Kidney epithelial cell (primary cell): ENCODE data around the gene LRRK2. TPM values are rescaled to one million over a fixed set of nuclear protein-coding genes. Genes with fewer than 3 reads are reported as not detected.
A peak's percentile ranks its signal among the peaks of the same experiment; 100 is the strongest.

Source experiments
- DNase-seq: peaks from one replicate; pipeline ENCODE4 v3.0.0-alpha.2; 2010; ENCODE audit warnings: low read depth
- H3K27me3 ChIP-seq: 2 replicates; pipeline ENCODE4 v1.6.0; 2011; ENCODE audit warnings: low read length; ENCODE audit not compliant: control insufficient read depth, insufficient read depth
- H3K36me3 ChIP-seq: 2 replicates; pipeline ENCODE4 v1.5.1; 2011; ENCODE audit warnings: low read length; ENCODE audit not compliant: control insufficient read depth, insufficient read depth
- H3K4me3 ChIP-seq: 2 replicates; pipeline ENCODE4 v1.5.1; 2011; ENCODE audit warnings: low read depth, mild to moderate bottlenecking, control low read depth, low read length
- CTCF ChIP-seq: IDR thresholded peaks from 2 replicates; pipeline ENCODE4 v1.5.1; 2011; ENCODE audit warnings: mild to moderate bottlenecking, moderate library complexity, low read length, control low read depth, inconsistent platforms; ENCODE audit not compliant: insufficient read depth, poor library complexity, severe bottlenecking
- total RNA-seq: library from RNA; depleted of rRNA; stranded (reverse); fragments of >200 nt; gene quantifications from 2 replicates; pipeline ENCODE4 v1.2.3, GENCODE V29; 2015

Gene LRRK2
- 0.63 and 0.75 TPM in 2 replicates for total RNA-seq

DNA sequence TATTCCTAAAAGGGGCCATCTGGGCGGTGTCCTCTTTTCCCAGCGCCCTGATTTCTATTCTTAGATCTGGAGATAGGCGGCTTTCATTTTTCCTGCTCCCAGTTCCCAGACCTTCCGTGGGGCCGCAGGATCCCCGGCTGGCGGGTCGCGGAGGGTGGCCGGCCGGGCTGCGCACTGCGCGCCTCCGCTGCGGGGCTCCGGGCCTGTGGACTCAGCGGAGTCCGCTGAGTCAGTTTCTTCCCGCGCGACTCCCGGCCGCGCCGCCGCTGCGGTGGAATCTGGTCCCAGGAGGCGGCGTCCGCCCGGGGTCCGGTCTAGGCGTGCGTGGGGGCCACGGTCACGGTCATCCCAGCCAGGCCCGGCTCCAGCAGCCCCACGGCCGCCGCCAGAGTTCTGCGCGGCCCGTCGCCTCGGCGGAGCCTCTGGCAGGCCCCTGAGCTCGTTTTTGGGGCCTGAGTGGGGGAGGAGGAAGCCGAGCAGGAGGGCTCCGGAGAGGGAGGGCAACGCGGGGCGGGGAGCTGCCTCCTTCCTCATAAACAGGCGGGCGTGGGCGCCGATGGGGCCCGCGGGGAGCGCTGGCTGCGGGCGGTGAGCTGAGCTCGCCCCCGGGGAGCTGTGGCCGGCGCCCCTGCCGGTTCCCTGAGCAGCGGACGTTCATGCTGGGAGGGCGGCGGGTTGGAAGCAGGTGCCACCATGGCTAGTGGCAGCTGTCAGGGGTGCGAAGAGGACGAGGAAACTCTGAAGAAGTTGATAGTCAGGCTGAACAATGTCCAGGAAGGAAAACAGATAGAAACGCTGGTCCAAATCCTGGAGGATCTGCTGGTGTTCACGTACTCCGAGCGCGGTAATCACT lies at the start of gene LRRK2:
Gene LRRK2 (plus strand): TSS at position 559 of the 853 bp plus-strand sequence. CDS start 135 bp downstream, at position 694.
- no peak for TF ChIP-seq CTCF
- no peak for DNase-seq
- Histone ChIP-seq H3K36me3 (no peaks in the 10 kb centered on the region), H3K4me3 (peak within 1 kb of the TSS; percentile 60), H3K27me3 (no peaks in the 10 kb centered on the region)

DNA sequence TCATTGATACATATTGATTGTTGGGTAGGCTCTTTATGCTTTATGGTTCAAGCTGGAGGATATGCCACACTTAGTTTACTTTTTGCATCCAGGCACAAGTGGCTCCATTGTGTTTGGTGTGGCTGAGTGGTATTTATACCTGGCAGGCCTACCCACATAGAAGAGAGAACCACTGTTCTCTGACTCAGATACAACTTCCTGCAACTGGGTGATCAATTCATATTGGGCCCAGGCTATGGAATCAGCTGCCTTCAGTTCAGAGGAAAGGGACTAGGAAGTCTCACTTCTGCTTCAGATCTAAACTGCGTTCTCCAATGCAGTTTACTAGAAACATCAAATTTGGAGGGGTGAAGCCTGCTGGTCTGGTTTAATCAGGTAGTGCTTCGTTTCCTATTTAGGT lies 49.8 kb upstream of the LRRK2 start:
- no peak for DNase-seq
- no peaks in the 10 kb centered on the region for H3K36me3 ChIP-seq
- H3K27me3 ChIP-seq, result no peaks in the 10 kb centered on the region
- no peak for TF ChIP-seq CTCF
- H3K4me3 ChIP-seq, result no peak overlapping the region

DNA sequence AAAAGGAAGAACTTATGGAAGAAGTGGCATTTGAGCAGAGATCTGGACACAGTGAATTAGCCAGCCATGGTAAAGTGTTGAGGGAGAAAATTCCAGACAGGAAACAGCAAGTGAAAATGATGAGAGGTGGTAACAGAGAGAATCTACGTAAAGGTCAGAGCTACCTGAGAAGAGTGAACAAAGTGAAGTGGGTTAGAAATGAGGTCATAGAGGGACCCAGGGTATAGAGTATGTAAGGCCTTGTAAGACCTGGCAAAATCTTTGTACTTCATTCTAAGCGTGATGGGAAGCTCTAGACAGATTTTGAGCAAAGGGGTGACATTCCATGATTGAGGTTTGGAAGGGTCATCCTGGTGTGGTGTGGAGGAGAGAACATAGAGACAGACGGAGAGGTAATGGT lies 49.3 kb upstream of the LRRK2 start:
- no peak for TF ChIP-seq CTCF

DNA sequence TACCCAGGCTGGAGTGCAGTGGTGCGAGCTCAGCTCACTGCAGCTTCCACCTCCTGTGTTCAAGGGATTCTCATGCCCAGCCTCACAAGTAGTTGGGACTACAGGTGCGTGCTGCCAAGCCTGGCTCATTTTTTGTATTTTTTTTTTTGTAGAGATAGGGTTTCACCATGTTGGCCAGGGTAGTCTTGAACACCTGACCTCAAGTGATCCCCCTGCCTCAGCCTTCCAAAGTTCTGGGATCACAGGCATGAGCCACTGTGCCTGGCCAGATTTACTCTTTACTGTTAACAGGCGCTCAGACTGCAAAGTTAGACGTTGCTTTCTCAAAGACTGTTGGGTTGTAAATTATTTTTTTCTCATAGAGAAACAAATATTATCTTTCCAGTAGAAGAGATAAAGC lies 46.1 kb upstream of the LRRK2 start:
- no peaks in the 10 kb centered on the region for H3K27me3 ChIP-seq
- DNase-seq, result no peak
- no peak overlapping the region for H3K4me3 ChIP-seq
- no peak for TF ChIP-seq CTCF
- H3K36me3 ChIP-seq, result no peaks in the 10 kb centered on the region

More for the DNA sequence above, 49.3 kb upstream of the LRRK2 start:
- H3K27me3 ChIP-seq, result no peaks in the 10 kb centered on the region
- H3K4me3 ChIP-seq, result no peak overlapping the region
- DNase-seq, result no peak
- H3K36me3 ChIP-seq, result no peaks in the 10 kb centered on the region

DNA sequence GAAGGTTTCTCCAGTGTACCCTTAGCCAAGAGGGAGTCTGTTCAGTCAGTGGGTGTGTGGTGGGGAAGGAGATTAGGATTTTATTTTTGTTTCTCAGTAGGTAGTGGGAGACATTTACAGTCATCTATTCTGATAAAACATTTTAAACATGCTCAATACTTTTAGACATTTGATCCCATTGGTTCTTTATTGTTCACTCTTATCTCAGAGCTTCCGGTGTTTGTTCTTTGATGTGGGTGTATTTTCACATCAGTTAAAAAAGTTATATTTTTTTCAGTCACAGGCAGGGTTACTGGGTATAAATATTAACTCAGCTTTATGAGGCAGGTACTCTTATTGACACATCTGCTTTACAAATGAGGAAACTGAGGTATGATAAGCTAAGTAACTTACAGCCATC lies 43.3 kb upstream of the LRRK2 start:
- no peak for TF ChIP-seq CTCF
- Histone ChIP-seq H3K36me3 (no peaks in the 10 kb centered on the region), H3K4me3 (no peak overlapping the region), H3K27me3 (no peaks in the 10 kb centered on the region)
- no peak for DNase-seq

GRCh38 chr12:40183715-40184114 lies 41.1 kb upstream of the LRRK2 start:
- TF ChIP-seq CTCF, result no peak
- Histone ChIP-seq H3K27me3 (no peaks in the 10 kb centered on the region), H3K4me3 (no peak overlapping the region), H3K36me3 (no peaks in the 10 kb centered on the region)
- no peak for DNase-seq
